GM23338 (cell line): Measurements from ENCODE around the gene DNAH17. TPM values are rescaled to one million over a fixed set of nuclear protein-coding genes. Genes with fewer than 3 reads are reported as not detected.

ENCODE experiments used
- ATAC-seq: fragments of 200-7000 bp; cut with Tn5 transposase; 3 replicates; pipeline ENCODE4 v1.9.1; 2020
- DNase-seq: peaks from one replicate; pipeline ENCODE4 v3.0.0-alpha.2; 2015; ENCODE audit warnings: low spot score
- H2AFZ ChIP-seq: fragments of 200-600 bp; sonication (generic); 2 replicates; pipeline ENCODE4 v1.8.0; 2016; ENCODE audit warnings: antibody characterized with exemption, mild to moderate bottlenecking, moderate library complexity
- H3F3A ChIP-seq: fragments of 200-600 bp; sonication (generic); replicated peaks from 2 replicates; pipeline ENCODE4 v1.8.0; 2017; ENCODE audit warnings: antibody characterized with exemption, mixed run types, low read depth
- H3K27ac ChIP-seq: fragments of 200-600 bp; sonication (generic); 2 replicates; pipeline ENCODE4 v1.6.1; 2016; ENCODE audit warnings: low read depth
- H3K27me3 ChIP-seq: fragments of 200-600 bp; sonication (generic); 2 replicates; pipeline ENCODE4 v1.8.0; 2016; ENCODE audit warnings: mild to moderate bottlenecking, mixed run types, moderate library complexity; ENCODE audit not compliant: insufficient read depth
- H3K36me3 ChIP-seq: fragments of 200-600 bp; sonication (generic); 2 replicates; pipeline ENCODE4 v1.8.0; 2016; ENCODE audit warnings: mild to moderate bottlenecking; ENCODE audit not compliant: insufficient read depth
- H3K4me1 ChIP-seq: fragments of 200-600 bp; sonication (generic); 2 replicates; pipeline ENCODE4 v1.8.0; 2016; ENCODE audit warnings: mild to moderate bottlenecking, moderate library complexity; ENCODE audit not compliant: insufficient read depth
- H3K4me2 ChIP-seq: fragments of 200-600 bp; sonication (generic); 2 replicates; pipeline ENCODE4 v1.7.1; 2017; ENCODE audit warnings: mixed run types
- H3K4me3 ChIP-seq: fragments of 200-600 bp; sonication (generic); 2 replicates; pipeline ENCODE4 v1.6.1; 2016; ENCODE audit warnings: mixed run types
- H3K79me2 ChIP-seq: fragments of 200-600 bp; sonication (generic); replicated peaks from 2 replicates; pipeline ENCODE4 v1.8.0; 2017; ENCODE audit warnings: mild to moderate bottlenecking; ENCODE audit not compliant: insufficient read depth
- H3K9me2 ChIP-seq: fragments of 200-600 bp; sonication (generic); 2 replicates; pipeline ENCODE4 v1.8.0; 2017; ENCODE audit not compliant: insufficient read depth
- H4K20me1 ChIP-seq: fragments of 200-600 bp; sonication (generic); replicated peaks from 2 replicates; pipeline ENCODE4 v1.8.0; 2017; ENCODE audit warnings: mild to moderate bottlenecking; ENCODE audit not compliant: insufficient read depth
- H3K27ac Mint-ChIP-seq: 2 replicates; pipeline ENCODE4 v1.8.0; 2020; ENCODE audit warnings: inconsistent platforms, mild to moderate bottlenecking, moderate library complexity, mixed read lengths
- H3K27me3 Mint-ChIP-seq: 3 replicates; pipeline ENCODE4 v1.8.0; 2022; ENCODE audit warnings: low read depth, mild to moderate bottlenecking, moderate library complexity, mixed read lengths, inconsistent platforms; ENCODE audit not compliant: insufficient read depth, poor library complexity
- H3K36me3 Mint-ChIP-seq: 3 replicates; pipeline ENCODE4 v1.8.0; 2021; ENCODE audit warnings: low read depth, mild to moderate bottlenecking, inconsistent platforms, moderate library complexity, mixed read lengths
- H3K4me1 Mint-ChIP-seq: 3 replicates; pipeline ENCODE4 v1.8.0; 2020; ENCODE audit warnings: mild to moderate bottlenecking, inconsistent platforms, mixed read lengths
- H3K4me3 Mint-ChIP-seq: 3 replicates; pipeline ENCODE4 v1.8.0; 2021; ENCODE audit warnings: moderate library complexity, mild to moderate bottlenecking, inconsistent platforms, mixed read lengths
- H3K9me3 Mint-ChIP-seq: 3 replicates; pipeline ENCODE4 v1.8.0; 2020; ENCODE audit warnings: moderate library complexity, mild to moderate bottlenecking, inconsistent platforms, mixed read lengths
- CREB1 ChIP-seq: fragments of 250-450 bp; sonication (Bioruptor Pico); IDR thresholded peaks from 2 replicates; pipeline ENCODE4 v1.5.0; 2020; ENCODE audit warnings: low read depth, mild to moderate bottlenecking, moderate library complexity
- CTCF ChIP-seq, 2 experiments: fragments of 200-600 bp in 1 of 2; sonication (generic) in 1 of 2; conservative IDR thresholded peaks; 2 replicates each; pipeline versions ENCODE4 v1.5.1 to v1.6.1; 2016 to 2017; ENCODE audit warnings: antibody characterized with exemption in 2 of 2, low read depth in 2 of 2, mild to moderate bottlenecking in 2 of 2, moderate library complexity in 1 of 2
- ETS1 ChIP-seq: IDR thresholded peaks from 2 replicates; pipeline ENCODE4 v1.6.1; 2016; ENCODE audit warnings: antibody characterized with exemption
- EZH2 ChIP-seq: fragments of 200-600 bp; sonication (generic); IDR thresholded peaks from one replicate; pipeline ENCODE4 v1.8.0; 2017; ENCODE audit warnings: antibody characterized with exemption, mild to moderate bottlenecking, low read depth; ENCODE audit not compliant: unreplicated experiment
- EZH2phosphoT487 ChIP-seq: fragments of 200-600 bp; sonication (generic); IDR thresholded peaks from one replicate; pipeline ENCODE4 v1.8.1; 2018; ENCODE audit warnings: antibody characterized with exemption; ENCODE audit not compliant: unreplicated experiment
- JUNB ChIP-seq: IDR thresholded peaks from one replicate; pipeline ENCODE4 v1.6.1; 2016; ENCODE audit warnings: antibody characterized with exemption; ENCODE audit not compliant: unreplicated experiment
- NANOG ChIP-seq: IDR thresholded peaks from 2 replicates; pipeline ENCODE4 v1.6.1; 2016; ENCODE audit warnings: antibody characterized with exemption, borderline replicate concordance
- POLR2AphosphoS5 ChIP-seq: IDR thresholded peaks from 2 replicates; pipeline ENCODE4 v1.6.1; 2016; ENCODE audit warnings: antibody characterized with exemption, low read depth
- REST ChIP-seq: IDR thresholded peaks from one replicate; pipeline ENCODE4 v1.6.1; 2018; ENCODE audit warnings: antibody characterized with exemption; ENCODE audit not compliant: unreplicated experiment
- STAT1 ChIP-seq: IDR thresholded peaks from one replicate; pipeline ENCODE4 v1.6.1; 2016; ENCODE audit warnings: antibody characterized with exemption; ENCODE audit not compliant: unreplicated experiment
- ZNF114 ChIP-seq: fragments of 250-450 bp; sonication (Bioruptor Pico); IDR thresholded peaks from 2 replicates; pipeline ENCODE4 v1.5.0; 2020; ENCODE audit warnings: mild to moderate bottlenecking, moderate library complexity
- ZNF331 ChIP-seq: fragments of 250-450 bp; sonication (Bioruptor Pico); IDR thresholded peaks from 2 replicates; pipeline ENCODE4 v1.5.0; 2020; ENCODE audit warnings: low read depth, mild to moderate bottlenecking, moderate library complexity
- polyA plus RNA-seq: library from polyadenylated mRNA; unstranded; fragments of >200 nt; fragmentation: Nextera tagmentation; extraction: Ambion mirVana; gene quantifications from 2 replicates; pipeline ENCODE4 v1.2.1, GENCODE V29; 2016
- total RNA-seq: library from RNA; depleted of rRNA; stranded (reverse); fragments of >200 nt; shearing (Covaris generic); gene quantifications from 2 replicates; pipeline ENCODE4 v1.2.3, GENCODE V29; 2014

DNAH17 gene
- total and polyA plus RNA-seq, 2 experiments from 2014 or later = 0.59 to 2.0 TPM

- Histone ChIP-seq H2AFZ (no peak overlapping the region), H3K79me2 (peaks cover 85% of the 10 kb centered on the region), H3K27ac (0 out of 2 replicates have a peak overlapping the region, but pooled peaks have one; percentile 14), H3K9me2 (no peaks in the 10 kb centered on the region), H3K36me3 (peaks cover 6% of the 10 kb centered on the region), H3K4me3 (no peak overlapping the region), H3K4me2 (no peak overlapping the region), H3F3A (peaks cover 12% of the 10 kb centered on the region; the same call in 1 of the 2 replicates), H4K20me1 (peaks cover 21% of the 10 kb centered on the region), H3K27me3 (no peaks in the 10 kb centered on the region), H3K4me1 (peaks cover 3% of the 10 kb centered on the region; the same call in 1 of the 2 replicates)
- no peak for TF ChIP-seq NANOG
- no peak for TF ChIP-seq EZH2
- TF ChIP-seq POLR2AphosphoS5 = no peak
- no peak for TF ChIP-seq EZH2phosphoT487
- no peak for TF ChIP-seq CREB1
- no peak for TF ChIP-seq REST
- TF ChIP-seq STAT1 = no peak
- Mint-ChIP-seq H3K36me3 (peaks cover 34% of the 10 kb centered on the region), H3K27ac (peak overlapping the region; percentile 25; the same call in 1 of the 2 replicates), H3K27me3 (peaks cover 17% of the 10 kb centered on the region), H3K4me3 (no peak overlapping the region), H3K4me1 (peaks cover 33% of the 10 kb centered on the region), H3K9me3 (no peaks in the 10 kb centered on the region)
- no peak for DNase-seq
- no peak for ATAC-seq
Observed at GRCh38 chr17:78409191-78409928, 167.8 kb downstream of the DNAH17 start.

- H3K4me2 ChIP-seq = no peak overlapping the region
- Mint-ChIP-seq H3K4me3 (no peak overlapping the region), H3K27me3 (peaks cover 14% of the 10 kb centered on the region), H3K27ac (peak overlapping the region; percentile 82; the same call in 1 of the 2 replicates), H3K36me3 (peaks cover 39% of the 10 kb centered on the region), H3K4me1 (peaks cover 27% of the 10 kb centered on the region), H3K9me3 (no peaks in the 10 kb centered on the region)
- H4K20me1 ChIP-seq = peaks cover 21% of the 10 kb centered on the region
- peaks cover 83% of the 10 kb centered on the region for H3K79me2 ChIP-seq
- no peak for ATAC-seq
- peaks cover 3% of the 10 kb centered on the region; the same call in 1 of the 2 replicates for H3K4me1 ChIP-seq
- H3K4me3 ChIP-seq = no peak overlapping the region
- H3K27ac ChIP-seq = 0 out of 2 replicates have a peak overlapping the region, but pooled peaks have one; percentile 14
- no peaks in the 10 kb centered on the region for H3K9me2 ChIP-seq
- H3F3A ChIP-seq = peaks cover 12% of the 10 kb centered on the region; the same call in 1 of the 2 replicates
- no peak for DNase-seq
- H2AFZ ChIP-seq = no peak overlapping the region
- no peaks in the 10 kb centered on the region for H3K27me3 ChIP-seq
- peaks cover 9% of the 10 kb centered on the region for H3K36me3 ChIP-seq
- no peak for TF ChIP-seq POLR2AphosphoS5
- TF ChIP-seq ETS1 = no peak
- no peak for TF ChIP-seq CREB1
- TF ChIP-seq ZNF331 (CRISPR knock-in tag) = no peak
- no peak for TF ChIP-seq EZH2phosphoT487
- TF ChIP-seq STAT1 = no peak
- TF ChIP-seq JUNB = no peak
- TF ChIP-seq EZH2 = no peak
- no peak for TF ChIP-seq ZNF114 (CRISPR knock-in tag)
- no peak for TF ChIP-seq CTCF (conservative IDR thresholded peaks at IDR 0.05; ENCODE audit: low read depth in 2 of 2)
- no peak for TF ChIP-seq NANOG
- no peak for TF ChIP-seq REST
Observed at GRCh38 chr17:78408476-78409050, 168.6 kb downstream of the DNAH17 start.
